Mesodermal cell (in vitro differentiated cells): Measurements from ENCODE around the gene SLC5A7. TPM values are rescaled to one million over a fixed set of nuclear protein-coding genes. Genes with fewer than 3 reads are reported as not detected.

Experiments
- H3K27ac ChIP-seq: 2 replicates; pipeline ENCODE4 v1.7.0; 2013; ENCODE audit warnings: mild to moderate bottlenecking, low read depth, low read length, moderate library complexity; ENCODE audit not compliant: severe bottlenecking
- H3K36me3 ChIP-seq: 2 replicates; pipeline ENCODE4 v1.7.1; 2013; ENCODE audit warnings: mild to moderate bottlenecking, low read length, moderate library complexity; ENCODE audit not compliant: control insufficient read depth, insufficient read depth
- H3K4me1 ChIP-seq: one replicate; pipeline ENCODE4 v1.7.1; 2013; ENCODE audit warnings: mild to moderate bottlenecking, low read length; ENCODE audit not compliant: insufficient read depth, control insufficient read depth, poor library complexity, severe bottlenecking
- H3K4me3 ChIP-seq: 2 replicates; pipeline ENCODE4 v1.7.0; 2013; ENCODE audit warnings: low read length, control low read depth, mild to moderate bottlenecking; ENCODE audit not compliant: insufficient read depth, poor library complexity, severe bottlenecking; ENCODE audit errors: extremely low read depth
- H3K9me3 ChIP-seq: 2 replicates; pipeline ENCODE4 v1.7.1; 2013; ENCODE audit warnings: mild to moderate bottlenecking, low read length, moderate library complexity; ENCODE audit not compliant: control insufficient read depth
- WGBS, 2 experiments: methylation state at CpG; one replicate each; pipeline ENCODE4 v1.1.5; 2013; ENCODE audit warnings: missing lambda C conversion rate in 2 of 2; ENCODE audit not compliant: insufficient coverage in 2 of 2; 5-methylcytosine and 5-hydroxymethylcytosine counted together
- polyA plus RNA-seq, 2 experiments: library from polyadenylated mRNA; stranded (reverse); fragments of 50-300 nt; gene quantifications; one replicate each; pipeline ENCODE4 v1.2.3, GENCODE V29; 2013

Gene SLC5A7
- 1.6 TPM for polyA plus RNA-seq (2013, experiment 1 of 2)
- polyA plus RNA-seq (2013, experiment 2 of 2): 1.7 TPM

- WGBS, 2 experiments: 1 to 3% methylated on average over 42 to 51 of the region's 75 CpGs
- H3K4me3 ChIP-seq: peak within 1 kb of the TSS; percentile 38
- H3K4me1 ChIP-seq: no peaks in the 10 kb centered on the region
Measured at GRCh38 chr2:107986278-107987217, at the start of gene SLC5A7. Gene SLC5A7 (plus strand): TSS chr2:107986524. CDS start chr2:107988156, 1,632 bp downstream.

GRCh38 chr2:107961395-107961794 lies 24.9 kb upstream of the SLC5A7 start:
- no peak overlapping the region for H3K4me3 ChIP-seq
- no peaks in the 10 kb centered on the region for H3K9me3 ChIP-seq
- no peaks in the 10 kb centered on the region for H3K4me1 ChIP-seq
- WGBS, 2 experiments: 69 to 100% methylated on average over 1 to 3 of the region's 4 CpGs
- H3K36me3 ChIP-seq: no peaks in the 10 kb centered on the region
- no peak overlapping the region for H3K27ac ChIP-seq

More at GRCh38 chr2:107986278-107987217, at the start of gene SLC5A7:
- Histone ChIP-seq H3K27ac (no peak within 1 kb of the TSS), H3K36me3 (no peaks in the 10 kb centered on the region), H3K9me3 (no peaks in the 10 kb centered on the region)

GRCh38 chr2:107964185-107964584 lies 22.1 kb upstream of the SLC5A7 start:
- Histone ChIP-seq H3K9me3 (no peaks in the 10 kb centered on the region), H3K4me1 (no peaks in the 10 kb centered on the region), H3K27ac (no peak overlapping the region), H3K36me3 (no peaks in the 10 kb centered on the region), H3K4me3 (no peak overlapping the region)
- no CpG with 5 or more reads among the region's 1 CpG for WGBS, 2 experiments

GRCh38 chr2:107984707-107985106 lies 1.6 kb upstream of the SLC5A7 start:
- Histone ChIP-seq H3K9me3 (no peaks in the 10 kb centered on the region), H3K4me1 (no peaks in the 10 kb centered on the region), H3K36me3 (no peaks in the 10 kb centered on the region), H3K4me3 (no peak overlapping the region), H3K27ac (no peak overlapping the region)
- 97 to 100% methylated on average over 2 of the region's 2 CpGs for WGBS, 2 experiments

- H3K4me3 ChIP-seq: no peak overlapping the region
- H3K4me1 ChIP-seq: no peaks in the 10 kb centered on the region
- no peak overlapping the region for H3K27ac ChIP-seq
- H3K9me3 ChIP-seq: no peaks in the 10 kb centered on the region
- WGBS, 2 experiments: 93 to 96% methylated on average over 9 of the region's 10 CpGs
- H3K36me3 ChIP-seq: no peaks in the 10 kb centered on the region
Measured at GRCh38 chr2:107988108-107988507, 1.8 kb downstream of the SLC5A7 start.

GRCh38 chr2:107989445-107989844 lies 3.1 kb downstream of the SLC5A7 start:
- Histone ChIP-seq H3K36me3 (no peaks in the 10 kb centered on the region), H3K4me1 (no peaks in the 10 kb centered on the region), H3K9me3 (no peaks in the 10 kb centered on the region), H3K27ac (no peak overlapping the region), H3K4me3 (no peak overlapping the region)
- 91 to 94% methylated on average over 2 to 3 of the region's 6 CpGs for WGBS, 2 experiments

- H3K4me1 ChIP-seq: no peaks in the 10 kb centered on the region
- no peaks in the 10 kb centered on the region for H3K9me3 ChIP-seq
- H3K4me3 ChIP-seq: no peak overlapping the region
Measured at GRCh38 chr2:107990718-107991117, 4.4 kb downstream of the SLC5A7 start.

GRCh38 chr2:107992069-107992468 lies 5.7 kb downstream of the SLC5A7 start:
- WGBS, 2 experiments: no CpG with 5 or more reads among the region's 1 CpG
- Histone ChIP-seq H3K4me1 (no peaks in the 10 kb centered on the region), H3K27ac (no peak overlapping the region), H3K4me3 (no peak overlapping the region), H3K9me3 (no peaks in the 10 kb centered on the region), H3K36me3 (no peaks in the 10 kb centered on the region)

More at GRCh38 chr2:107990718-107991117, 4.4 kb downstream of the SLC5A7 start:
- Histone ChIP-seq H3K36me3 (no peaks in the 10 kb centered on the region), H3K27ac (no peak overlapping the region)

- Histone ChIP-seq H3K27ac (no peak overlapping the region), H3K36me3 (no peaks in the 10 kb centered on the region), H3K9me3 (no peaks in the 10 kb centered on the region), H3K4me3 (no peak overlapping the region), H3K4me1 (no peaks in the 10 kb centered on the region)
- WGBS, 2 experiments: 83% methylated on average over 1 of the region's 2 CpGs; no CpG with 5 or more reads in 1 of the 2 experiments
Measured at GRCh38 chr2:107999158-107999557, 12.8 kb downstream of the SLC5A7 start.

- H3K36me3 ChIP-seq: no peaks in the 10 kb centered on the region
- no peak overlapping the region for H3K27ac ChIP-seq
- peaks cover 10% of the 10 kb centered on the region for H3K9me3 ChIP-seq
- 80% methylated on average over 1 of the region's 2 CpGs for WGBS, 2 experiments
- H3K4me3 ChIP-seq: no peak overlapping the region
- no peaks in the 10 kb centered on the region for H3K4me1 ChIP-seq
Measured at GRCh38 chr2:108010912-108011591, 24.7 kb downstream of the SLC5A7 start.
